DLD1 (cell line): ENCODE results near the gene NUAK1.

Experiments
- in situ Hi-C: cut with HindIII; loops from 2 replicates; pipeline ENCODE4 v1.10.0; 2017; ENCODE audit warnings: low sequenced_read_pairs

The NUAK1 gene

DNA sequence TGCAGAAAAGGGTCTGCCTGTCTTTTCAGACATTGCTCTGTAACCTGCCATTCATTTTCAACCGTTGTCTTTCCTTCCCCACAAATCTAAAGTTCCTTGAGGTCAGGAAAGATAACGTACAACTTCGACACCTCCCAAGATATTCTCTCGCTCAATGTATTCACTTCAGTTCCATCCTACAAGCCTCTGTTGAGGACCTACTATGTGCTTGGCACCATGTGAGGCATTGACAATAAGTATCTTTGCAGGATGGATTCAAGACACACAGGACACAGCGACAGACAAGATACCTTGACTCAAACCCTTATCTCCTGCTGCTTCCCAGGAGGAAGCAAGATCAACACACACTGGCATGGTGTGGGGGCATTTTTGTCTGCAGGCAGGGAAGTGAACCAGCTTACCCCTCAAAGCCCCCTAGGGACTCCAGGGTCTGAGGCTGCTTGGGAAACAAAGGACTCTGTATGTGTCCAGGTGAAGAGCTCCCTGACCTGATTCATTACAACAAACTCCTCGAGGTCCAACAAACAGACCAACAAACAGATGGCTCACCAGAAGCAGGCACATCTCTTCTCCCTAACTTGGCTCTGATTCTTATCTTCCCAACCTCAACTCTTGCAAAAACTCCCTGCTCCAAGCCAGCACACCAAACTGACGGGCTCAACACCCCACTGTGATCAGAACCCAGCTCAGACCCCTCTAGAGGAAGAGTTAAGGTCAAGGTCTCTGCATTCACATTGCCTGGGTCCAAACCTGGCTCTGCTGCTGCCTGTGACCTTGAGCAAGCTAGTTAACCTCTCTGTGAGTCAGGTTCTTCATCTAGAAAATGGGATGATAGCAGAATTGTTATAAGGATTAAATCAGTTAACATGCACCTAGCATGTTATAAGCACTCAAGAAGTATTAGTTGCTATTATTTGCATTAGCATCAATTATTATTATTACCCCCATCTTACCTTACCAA lies 6.3 kb downstream of the NUAK1 start:
- in situ Hi-C loops, result no loop called here

DNA sequence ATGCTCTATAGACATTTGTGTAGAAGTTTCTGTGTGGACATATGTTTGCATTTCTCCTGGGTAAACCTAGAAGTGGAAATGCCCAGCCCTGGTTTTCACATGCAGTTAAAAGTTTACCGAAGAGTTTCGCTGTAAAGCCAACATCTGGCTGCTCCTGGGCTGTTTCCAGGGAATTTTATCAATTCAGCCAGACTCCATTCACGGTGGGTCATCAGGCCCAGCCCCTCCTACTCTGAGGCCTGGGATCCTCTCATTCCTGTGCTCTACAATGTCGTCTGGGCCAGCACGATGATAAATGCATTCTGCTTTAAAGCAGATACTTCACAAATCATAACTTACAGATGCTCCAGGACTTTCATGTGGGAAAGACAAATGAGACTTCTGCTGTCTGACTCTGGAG lies 7.1 kb downstream of the NUAK1 start:
- in situ Hi-C loops, result no loop called here

DNA sequence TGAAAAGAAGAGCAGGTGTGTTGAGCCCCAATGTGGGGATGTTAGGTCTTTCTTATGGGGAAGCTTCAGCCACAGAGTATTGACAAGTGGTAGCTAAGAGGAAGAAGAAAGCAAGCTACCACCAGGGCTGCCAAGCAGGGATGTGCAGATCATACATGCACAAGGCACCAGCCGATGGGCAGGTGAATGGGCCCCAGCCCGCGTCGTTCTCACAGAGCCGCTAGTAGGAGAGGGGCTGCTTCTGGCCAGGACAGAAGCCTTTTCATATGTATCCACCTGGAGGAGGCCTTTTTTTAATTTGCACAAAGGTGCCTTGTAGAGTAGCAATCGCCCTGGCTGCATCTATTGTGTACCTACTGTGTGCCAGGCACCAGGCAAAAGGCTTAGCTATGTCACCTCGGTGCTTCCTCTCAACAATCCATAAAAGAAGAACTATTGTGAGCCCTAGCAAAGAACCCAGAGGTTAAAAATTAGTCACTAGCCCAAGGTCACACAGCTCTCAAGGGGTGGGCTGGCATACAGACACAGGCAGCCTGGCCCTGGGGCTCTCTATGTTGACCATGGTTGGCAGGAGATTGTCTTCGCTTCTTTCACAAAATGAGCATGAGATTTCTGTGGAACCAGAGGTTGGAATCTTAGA lies 8.2 kb downstream of the NUAK1 start:
- in situ Hi-C loops, result no loop called here

DNA sequence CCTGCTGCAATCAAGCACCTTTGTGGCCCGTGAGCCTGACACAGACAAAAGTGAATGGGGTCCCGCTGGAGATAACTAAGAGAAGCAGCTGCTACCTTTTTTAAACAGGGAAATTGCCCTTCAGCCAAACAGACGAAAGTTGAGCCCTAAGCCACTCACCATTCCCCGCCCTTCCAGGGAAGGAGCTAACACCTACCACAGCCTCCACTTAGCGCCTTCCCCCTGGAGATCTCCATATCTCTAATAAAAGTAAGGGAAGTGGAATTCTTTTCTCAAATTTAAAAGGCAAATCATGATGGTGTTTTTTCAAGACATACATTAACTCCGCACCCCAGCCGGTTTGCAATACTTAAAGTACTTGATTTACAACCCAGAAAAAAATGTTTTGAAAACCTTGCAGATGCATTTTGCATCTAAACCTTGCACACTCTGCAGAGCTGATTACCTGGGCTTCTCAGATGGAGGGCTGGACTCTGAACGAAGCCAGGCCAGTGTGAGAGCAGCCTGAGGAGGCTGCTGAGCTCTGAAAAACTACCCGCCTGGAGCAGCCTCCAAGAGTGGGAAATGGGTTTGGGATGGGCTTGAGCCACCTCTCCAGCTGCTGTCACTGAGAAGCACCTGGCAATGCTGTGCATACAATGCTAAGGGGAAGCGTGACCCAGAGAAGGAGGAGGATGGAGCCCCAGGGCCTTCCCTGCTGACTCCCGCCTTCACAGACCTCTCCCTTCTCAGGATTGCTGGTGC lies 10.0 kb downstream of the NUAK1 start:
- in situ Hi-C loops, result no loop called here

DNA sequence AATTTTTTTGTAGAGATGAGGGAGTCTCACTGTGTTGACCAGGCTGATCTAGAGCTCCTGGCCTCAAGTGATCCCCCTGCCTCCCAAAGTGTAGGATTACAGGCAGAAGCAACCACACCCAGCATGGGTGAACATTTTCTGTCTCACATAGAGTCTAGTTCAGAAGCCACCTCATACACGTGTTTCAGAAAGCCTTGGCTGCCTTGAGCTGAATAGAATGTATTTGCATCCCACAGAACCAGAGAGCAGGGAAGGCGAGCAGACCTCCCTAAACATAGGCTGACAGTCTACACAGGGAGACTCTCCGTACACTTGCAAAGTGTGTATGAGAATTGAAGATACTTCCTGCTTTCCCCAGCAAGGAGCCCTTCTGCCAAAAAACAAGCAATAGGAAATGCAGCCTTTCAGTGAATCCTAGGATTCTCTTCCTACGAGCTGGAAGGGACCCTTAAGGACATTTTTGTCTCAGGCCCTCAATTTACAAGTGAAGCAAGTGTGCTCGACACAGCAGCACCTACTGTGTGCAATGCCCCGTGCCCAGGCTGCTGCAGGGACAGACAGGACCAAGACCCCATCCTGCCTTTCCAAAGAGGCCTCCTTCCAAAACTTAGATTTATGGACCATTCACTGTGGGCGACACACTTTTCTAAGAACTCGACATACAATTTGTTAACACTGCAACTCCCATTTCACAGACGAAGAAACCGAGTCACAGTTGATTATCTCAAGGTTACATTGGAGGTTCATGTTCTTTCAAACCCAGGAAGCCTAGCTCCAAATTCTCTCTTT lies 11.2 kb downstream of the NUAK1 start:
- in situ Hi-C loops, result no loop called here

DNA sequence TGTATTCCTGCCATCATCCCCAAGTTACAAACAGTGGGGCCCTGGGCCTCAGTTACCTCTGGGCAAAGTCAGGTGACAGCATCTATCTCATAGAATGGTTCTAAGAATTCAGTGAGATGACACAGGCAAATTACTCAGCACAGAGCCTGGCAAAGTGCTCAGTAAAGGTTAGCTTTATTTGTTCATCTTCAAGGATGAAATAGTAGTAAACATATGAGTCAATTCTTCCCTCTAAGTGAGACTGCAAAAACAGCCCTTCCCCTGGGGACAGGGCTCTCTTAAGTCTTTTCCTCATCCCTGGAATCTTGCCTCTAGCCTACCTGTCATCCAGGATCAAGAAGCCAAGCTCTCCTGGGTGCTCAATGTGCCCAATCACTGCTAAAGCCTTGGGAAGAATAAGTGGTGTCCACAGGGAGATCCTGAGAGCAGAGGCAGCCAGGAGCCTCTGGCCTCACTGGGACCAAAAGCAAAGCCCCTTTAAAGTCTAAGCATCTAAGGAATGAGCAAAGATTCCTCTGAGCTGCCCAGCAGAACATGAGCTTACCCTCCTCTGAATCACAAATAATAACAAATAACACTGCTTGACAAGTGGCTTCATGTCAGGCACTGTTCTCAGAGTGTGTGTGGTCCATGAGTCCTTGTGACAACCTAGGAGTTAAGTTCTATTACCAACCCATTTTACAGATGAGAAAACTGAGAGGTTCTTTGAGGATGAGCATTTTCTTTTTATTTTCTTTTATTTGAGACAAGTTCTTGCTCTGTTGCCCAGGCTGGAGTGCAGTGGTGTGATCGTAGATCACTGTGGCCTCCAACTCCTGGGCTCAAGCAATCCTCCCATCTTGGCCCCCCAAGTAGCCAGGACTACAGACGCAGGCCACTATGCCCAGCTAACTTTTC lies 12.1 kb downstream of the NUAK1 start:
- in situ Hi-C loops, result no loop called here

DNA sequence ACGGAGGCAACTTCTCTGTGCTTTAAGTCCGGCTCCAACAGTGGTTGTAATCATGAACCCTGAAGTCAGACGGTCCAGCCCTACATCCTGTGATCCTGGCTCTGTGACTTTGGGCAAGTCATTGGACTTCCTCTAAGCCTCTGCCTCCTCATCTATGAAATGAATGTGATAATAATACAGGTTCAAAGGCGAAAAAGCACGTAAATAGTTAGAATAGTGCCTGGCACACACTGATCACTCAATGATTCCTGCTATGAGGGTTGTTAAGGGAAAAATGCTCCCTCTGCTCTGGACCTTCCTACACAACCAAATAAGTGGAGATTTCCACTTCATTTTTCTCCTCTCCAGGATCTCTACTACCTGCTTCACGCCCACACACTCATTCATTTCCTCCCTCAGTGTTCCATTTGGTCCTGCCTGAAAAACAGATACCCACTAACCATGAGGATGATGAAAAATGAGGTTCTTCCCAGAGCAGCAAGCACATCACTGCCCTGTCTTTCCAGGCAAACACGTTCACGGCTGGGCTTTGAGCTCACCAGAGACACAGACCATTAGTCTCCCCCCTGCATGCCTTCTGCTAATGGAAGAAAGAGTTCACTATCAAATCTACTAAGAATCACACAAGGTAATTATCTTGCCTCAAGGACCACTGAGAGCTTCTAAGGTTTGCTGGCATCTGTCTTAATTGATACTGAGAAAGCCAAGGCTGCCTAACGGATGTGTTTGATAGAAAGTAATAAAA lies 13.2 kb downstream of the NUAK1 start:
- in situ Hi-C loops, result no loop called here

DNA sequence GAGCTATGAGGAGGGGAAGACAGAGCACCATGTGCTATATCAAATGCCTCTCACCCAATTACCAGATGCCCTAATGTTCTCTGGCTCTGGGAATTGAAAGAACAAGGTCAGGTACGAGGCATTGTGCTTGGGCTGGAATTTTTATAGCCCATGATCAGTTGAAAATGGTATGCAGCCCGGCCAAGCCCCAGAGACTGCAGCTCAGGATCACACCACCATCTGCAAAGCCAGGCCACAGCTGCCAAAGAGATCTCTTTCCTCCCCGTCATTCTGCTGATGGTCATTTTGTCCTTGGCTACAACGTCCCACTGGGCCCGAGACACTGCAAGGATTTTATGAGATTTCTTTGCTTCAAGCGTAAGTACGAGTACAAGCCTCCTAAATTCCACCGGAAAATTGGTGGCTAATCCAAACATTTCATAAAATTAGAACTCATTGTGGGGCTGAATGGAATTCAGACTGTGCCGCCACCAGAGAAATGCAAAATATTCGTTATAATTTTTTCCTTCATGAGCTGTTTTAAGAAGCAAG lies 15.1 kb downstream of the NUAK1 start:
- in situ Hi-C loops, result no loop called here

DNA sequence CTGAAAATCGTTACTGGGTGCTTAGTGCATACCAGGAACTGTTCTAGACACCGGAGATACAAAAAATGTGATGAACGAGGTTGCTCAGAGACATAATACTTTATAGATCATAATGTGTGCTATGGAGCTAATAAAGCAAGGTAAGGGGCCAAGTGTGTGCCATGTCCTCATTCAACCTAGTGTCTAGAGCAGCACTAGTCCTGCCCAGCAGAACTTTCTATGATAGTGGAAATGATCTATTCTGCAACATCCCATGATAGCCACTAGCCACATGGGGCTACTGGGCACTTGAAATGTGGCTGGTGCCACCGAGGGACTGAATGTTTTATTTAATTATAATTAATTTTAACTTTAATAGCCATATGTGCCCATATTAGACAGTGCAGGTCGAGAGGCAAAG lies 15.6 kb downstream of the NUAK1 start:
- in situ Hi-C loops, result no loop called here

DNA sequence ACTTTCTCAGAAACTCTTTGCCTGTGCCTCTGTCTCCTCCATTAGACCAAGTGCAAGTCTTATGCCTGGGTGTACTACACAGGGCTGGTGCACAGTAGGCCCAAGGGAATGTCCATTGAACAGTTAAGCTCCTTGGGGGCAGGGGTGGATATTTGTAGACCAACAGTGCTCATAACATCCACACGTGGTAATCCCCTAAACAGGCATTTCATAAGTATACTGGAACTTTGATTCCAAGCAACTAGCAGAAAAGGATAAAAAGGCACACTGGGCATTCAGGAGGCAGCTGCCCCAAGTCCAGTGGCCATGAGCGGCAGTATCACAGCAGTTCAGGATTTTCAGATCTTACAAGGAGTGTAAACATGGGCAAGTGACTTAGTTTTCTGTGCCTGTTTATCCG lies 16.8 kb downstream of the NUAK1 start:
- in situ Hi-C loops, result no loop called here

DNA sequence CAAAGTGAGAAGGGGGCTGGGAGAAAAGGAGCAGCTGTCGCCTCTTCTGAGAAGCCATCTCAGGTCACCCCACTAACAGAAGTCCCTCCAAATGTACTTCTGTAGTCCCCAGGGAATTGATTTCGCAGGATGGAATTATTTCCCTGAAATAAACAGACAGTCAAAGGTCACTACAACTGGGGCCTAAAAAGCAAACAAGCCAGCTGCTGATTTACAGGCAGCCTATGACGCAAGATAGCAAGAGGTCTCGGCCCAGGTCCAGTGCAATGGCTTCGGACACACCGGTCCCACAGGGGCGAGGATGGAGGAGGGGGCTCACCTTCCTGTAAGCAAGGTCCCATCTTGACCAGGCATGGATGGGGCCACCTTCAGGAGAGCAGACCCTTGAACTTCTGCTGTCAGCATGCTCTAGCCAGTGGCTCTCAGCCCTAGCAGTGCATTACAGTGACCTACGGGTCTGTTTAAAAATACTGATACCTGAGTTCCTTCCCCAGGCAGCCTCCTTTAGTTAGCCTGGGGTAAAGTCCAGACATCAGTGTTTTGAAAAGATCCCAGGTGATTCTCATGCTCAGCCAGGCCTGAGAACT lies 18.1 kb downstream of the NUAK1 start:
- in situ Hi-C loops, result no loop called here

DNA sequence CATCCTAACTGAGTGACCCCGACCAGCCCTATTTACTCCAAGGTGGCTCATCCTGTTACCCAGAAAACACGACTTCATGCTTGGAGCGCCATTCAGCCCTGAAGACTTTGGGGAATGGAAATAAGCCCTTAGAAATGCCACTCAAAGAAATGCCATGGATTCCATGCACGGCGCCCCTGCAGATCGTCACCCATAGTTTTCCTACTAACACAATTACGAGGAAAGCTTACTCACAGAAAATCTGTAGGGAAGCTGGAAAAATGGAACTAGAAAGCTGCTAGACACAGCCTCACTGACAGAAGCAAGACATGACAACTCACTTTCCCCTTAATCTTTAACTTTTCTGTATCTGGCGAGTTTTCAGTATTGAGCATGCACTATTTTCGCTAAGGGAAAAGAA lies 19.5 kb downstream of the NUAK1 start:
- in situ Hi-C loops, result no loop called here

DNA sequence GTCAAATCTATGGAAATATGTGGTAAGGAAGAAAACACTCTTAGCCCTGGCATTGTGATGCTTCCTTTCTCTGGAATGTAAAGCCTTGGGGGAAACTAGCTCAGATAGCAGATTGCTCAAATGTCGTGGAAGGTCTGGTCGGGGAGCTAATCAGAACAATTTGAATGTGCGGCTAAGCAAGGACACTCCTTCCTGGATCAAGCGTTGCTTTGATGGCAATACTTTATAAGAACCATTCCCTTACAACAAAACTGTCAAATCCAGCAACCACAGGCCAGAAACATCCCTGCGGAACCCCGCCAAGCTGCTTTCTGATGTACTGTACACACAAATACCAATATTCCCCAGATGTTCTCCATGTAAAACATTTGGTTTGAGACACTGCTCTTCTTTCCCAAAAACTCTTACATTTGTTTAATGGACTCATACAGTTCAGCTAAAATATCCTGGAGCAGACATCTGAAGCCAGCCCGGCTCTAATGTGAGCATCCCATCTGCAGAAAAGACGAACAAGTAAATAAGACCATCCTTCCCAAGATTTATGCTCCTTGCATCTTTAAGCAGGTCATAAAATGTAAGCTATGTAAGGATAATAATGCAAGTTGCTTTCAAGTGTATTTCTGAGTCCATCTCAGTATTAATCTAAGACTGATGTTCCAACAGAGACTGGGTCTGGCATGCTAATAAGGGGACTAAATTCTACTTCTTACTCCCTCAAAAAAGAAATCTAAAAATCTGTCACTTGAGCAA lies 20.2 kb downstream of the NUAK1 start:
- in situ Hi-C loops, result no loop called here

DNA sequence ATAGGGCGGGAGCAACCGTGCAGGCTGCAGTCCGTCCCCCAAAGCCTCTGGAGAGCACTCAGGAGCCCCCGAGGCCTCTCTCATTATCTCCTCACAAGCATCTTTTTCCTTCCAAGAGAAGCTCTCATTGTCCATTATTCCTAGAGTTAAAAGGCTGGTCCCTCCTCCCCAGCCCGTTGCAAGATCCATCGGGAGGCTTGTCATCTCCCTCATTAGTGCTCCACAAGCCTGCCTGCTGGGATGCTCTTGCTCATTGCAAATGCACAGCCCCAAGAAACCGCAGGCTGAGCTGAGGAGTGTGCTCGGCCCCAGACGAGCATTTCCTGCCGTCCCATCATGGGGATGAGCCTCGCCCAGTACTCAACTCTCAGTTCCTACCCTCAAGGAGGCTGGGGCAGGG lies 23.3 kb downstream of the NUAK1 start:
- in situ Hi-C loops, result no loop called here

DNA sequence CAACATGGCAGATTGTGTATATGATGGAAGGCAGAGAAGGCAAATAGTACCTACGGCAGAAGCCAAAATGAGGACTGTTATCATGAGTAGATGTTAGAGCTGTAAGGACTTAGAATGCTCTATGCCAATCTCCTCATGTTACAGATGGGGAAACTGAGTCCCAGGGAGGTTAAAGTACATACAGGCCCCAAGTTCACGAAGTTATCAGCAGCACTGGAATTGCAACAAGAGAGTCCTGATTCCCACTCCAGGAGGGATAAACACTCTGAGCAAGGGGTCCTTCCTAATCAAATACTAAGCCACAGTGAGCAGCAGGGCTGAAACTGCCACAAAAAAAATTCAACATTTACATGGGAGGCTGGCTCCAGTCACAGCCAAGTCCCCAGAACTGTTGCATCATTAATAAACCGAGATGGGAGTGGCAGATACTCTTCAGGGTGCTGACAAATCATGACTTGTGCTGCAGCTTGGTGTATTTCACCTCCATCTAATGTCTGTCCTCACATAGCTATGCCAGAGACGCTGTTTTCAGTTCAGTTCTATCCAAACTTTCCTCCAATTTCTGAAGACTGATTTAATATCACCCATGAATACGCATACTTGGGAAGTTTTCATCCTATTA lies 24.2 kb downstream of the NUAK1 start:
- in situ Hi-C loops, result no loop called here

DNA sequence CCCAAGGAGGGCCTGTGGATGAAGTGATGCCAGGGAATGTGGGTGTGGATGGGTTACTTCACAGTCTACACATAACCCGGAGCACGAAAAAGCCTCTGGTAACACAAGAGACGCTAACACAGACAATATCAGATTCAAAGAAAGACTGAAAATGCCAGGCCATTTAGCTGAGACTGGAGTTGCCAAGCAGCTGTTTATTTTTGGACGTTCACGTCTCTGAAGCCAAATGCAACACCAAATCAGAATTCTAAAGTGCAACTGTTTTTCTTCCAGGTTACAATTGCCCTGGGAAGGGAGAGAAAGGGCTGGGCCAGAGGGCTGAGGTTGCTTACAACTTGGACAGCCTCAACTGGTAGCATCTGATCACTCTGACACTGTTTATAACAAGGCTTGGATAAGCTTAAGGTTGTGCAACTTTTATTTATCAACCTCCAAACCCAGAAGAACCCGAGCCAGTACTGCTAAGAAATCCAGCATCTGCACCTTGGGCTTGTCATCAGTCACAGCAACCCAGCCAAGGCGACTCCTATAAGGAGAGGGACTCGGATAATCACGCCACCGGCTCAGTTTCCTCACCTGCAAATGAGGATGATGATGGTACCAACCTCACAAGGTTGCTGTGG lies 24.8 kb downstream of the NUAK1 start:
- in situ Hi-C loops, result no loop called here

DNA sequence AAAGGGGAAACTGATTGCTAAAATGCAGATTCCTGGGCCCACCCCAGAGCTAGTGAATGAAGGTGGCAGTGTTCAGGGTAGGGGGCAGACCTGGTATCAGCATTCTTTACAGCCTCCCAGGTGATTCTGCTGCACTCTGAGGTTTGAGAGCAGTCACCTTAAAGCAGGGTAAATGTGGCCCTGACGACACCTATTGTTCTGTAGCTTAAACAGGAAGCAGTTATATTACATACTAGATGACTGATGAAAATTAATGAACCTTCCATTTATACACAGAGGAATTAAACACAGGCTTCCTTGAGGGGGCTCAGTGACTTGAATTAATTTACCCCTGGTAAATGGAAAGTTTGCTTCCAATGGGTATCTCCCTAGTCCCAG lies 25.3 kb downstream of the NUAK1 start:
- in situ Hi-C loops, result no loop called here
